OCI-LY3 (cell line): ENCODE measurements around the gene SREBF1.

ENCODE experiments used
- CTCF ChIP-seq: fragments of 200-600, 300-600 bp; sonication (generic); IDR thresholded peaks from 2 replicates; pipeline ENCODE4 v1.5.1; 2014; ENCODE audit warnings: antibody characterized with exemption, low read length, low read depth
- EZH2phosphoT487 ChIP-seq: fragments of 200-600 bp; shearing (Covaris generic); IDR thresholded peaks from 2 replicates; pipeline ENCODE4 v1.6.1; 2018; ENCODE audit warnings: antibody characterized with exemption, mixed run types, low read depth

GRCh38 chr17:17804007-17804406, 32.8 kb downstream of the SREBF1 start:
- TF ChIP-seq CTCF = no peak
- no peak for TF ChIP-seq EZH2phosphoT487
